Amniotic stem cell (primary cell): ENCODE data around the gene SLC6A17.

Experiments
- DNase-seq: peaks from one replicate; lab custom pipeline; 2025; lab: John Stamatoyannopoulos, UW

SLC6A17 gene

GRCh38 chr1:110242062-110242461 is 91.8 kb downstream of the SLC6A17 start:
- no peak for DNase-seq

DNA sequence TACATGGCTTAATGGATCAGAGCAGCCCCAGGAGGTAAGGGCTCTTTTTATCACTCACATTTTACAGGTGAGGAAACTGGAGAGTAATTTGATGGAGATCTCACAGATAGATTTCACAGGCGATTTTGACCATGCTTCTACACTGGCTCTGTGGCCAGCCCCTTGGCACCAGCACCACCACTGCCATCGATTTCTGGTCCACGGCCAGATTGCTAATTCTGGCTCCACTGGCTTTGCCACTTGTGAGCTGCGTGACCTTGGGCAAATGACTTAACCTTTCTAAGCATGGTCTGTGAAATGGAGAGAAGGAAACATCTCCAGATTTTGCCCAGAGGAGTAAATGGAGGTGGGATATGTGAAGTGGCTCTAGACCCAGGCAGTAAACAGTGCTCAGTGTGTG is 92.4 kb downstream of the SLC6A17 start:
- no peak for DNase-seq

DNA sequence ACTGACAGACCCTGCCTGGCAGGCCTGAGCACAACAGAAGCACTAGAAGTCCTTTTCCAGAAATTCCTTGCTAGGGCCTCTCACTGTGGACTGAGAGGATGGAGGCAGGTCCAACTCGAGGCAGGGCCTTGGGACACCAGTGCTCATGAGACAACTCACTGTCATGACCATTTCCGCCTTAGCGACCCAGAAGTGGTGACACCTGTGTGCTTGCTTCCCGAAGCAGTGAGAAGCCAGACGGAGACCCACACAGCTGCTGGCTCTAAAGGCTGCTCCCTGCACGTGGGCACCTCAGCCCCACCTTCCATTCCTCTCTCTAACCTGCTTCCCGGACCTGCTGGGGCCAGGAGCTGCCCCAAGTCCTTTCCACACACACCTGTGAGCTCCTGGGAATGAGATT is 92.9 kb downstream of the SLC6A17 start:
- DNase-seq = no peak

GRCh38 chr1:110243574-110243973 is 93.3 kb downstream of the SLC6A17 start:
- DNase-seq = no peak

DNA sequence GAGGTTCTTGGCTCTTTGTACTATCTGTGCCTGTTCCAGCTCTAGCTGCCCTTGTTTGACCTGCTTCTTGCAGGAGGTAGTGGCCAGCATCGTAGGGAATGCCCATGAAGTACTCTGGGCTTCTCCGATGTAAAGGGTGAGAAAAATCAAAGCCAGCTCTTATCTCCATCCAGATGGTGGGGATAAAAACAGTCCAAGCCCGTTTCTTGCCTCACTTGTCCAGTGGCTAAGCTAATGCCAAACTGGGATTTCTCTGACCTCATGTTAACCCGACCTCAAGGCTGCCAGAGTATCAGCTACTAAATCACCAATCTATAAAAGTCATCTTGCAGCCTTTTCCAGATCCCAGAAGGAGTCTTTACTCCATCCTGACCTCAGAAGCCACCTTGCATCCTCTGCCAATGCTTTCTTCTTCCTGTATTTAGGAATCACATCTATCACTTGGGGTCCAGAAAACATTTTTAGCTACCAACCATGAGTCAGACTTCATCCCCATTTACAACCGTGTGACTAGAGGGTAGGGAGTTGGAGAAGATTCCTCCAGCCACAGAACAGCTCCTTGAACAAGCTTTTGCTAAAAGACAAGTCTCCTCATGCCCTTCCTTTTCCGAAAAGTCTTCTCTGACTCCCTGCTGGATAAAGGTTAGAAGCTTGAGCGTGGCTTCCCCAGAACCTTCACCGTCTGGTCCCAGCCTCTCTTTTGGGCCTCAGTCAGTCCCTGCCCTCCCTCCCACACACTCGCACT is 95.8 kb downstream of the SLC6A17 start:
- DNase-seq = no peak

DNA sequence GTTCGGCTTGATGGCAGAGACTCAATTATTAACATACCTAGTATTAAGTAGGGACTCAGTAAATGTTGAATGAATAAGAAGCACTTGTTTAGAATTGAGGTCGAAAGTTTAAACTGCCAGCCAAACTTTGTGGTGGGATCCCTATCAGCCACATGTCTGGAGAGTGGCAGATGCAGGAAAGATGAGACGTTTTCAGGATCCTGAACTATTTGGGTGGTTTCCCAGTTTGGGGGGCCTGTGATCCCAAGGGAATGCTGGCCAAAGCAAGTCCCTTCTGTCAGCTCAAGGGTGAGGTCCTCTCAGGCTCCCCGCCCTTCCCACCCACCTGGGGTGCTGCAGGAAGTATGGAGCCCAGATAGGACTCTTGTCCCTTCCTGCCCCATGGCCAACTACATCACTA is 98.5 kb downstream of the SLC6A17 start:
- no peak for DNase-seq

- no peak for DNase-seq
Observed at GRCh38 chr1:110249256-110249655, 99.0 kb downstream of the SLC6A17 start.

DNA sequence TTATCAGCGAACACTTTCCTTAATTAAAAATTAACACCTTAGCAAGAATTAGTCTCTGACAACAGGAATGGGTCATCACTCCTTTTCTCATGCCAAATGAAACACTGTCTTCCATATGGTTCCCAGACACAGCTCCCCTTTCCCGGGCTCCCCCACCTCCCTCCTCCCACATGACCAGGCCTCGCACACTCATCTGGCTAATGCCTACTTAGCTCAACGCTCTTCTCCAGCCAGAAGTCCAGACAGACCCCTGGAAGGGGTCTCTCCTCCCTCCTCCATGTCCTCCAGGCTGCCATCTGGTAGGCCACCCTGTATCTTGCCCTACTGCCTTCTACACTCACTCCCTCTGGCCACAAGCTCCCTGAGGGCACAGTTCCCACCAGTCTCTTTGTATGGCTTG is 99.7 kb downstream of the SLC6A17 start:
- no peak for DNase-seq

- DNase-seq = no peak
Observed at GRCh38 chr1:110250749-110251148, 100.5 kb downstream of the SLC6A17 start.
